ENCODE results near the gene DAB2IP. TPM values are rescaled to one million over a fixed set of nuclear protein-coding genes. Genes with fewer than 3 reads are reported as not detected.
"Not testable (repeated sequence)": the region's sequence is repeated elsewhere in the genome, so short reads cannot be mapped to it uniquely, and the experiment has no call there.

The DAB2IP gene
- 11.9 TPM for total RNA-seq

GRCh38 chr9:121651295-121652020 is at the start of gene DAB2IP:
TSS of gene DAB2IP (plus strand) at chr9:121651634. CDS start at chr9:121651776, 142 bp downstream.
- DNase-seq: peak; percentile 44

DNA sequence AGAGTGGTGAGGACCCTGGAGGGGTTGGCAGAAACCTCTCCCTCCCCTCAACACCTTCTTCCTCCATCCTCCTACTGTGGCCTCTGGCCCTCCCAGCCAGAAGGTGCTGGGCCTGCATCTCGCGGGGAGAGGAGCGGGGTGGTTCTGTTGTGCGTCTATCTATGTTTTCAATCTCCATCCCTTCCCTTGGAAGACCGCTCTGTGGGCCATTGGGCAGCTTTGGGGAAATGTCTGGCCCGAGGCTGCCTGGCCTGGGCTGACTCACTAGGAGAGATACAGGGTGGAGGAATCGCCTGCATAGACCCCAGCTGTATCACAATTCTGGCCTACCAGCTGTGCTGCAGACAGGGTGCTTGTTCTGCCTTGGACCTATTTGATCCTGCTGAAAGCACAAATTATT is 48.4 kb upstream of the DAB2IP start:
- no peak for DNase-seq

- DNase-seq: no peak
Observed at GRCh38 chr9:121604242-121604641, 47.2 kb upstream of the DAB2IP start.

DNA sequence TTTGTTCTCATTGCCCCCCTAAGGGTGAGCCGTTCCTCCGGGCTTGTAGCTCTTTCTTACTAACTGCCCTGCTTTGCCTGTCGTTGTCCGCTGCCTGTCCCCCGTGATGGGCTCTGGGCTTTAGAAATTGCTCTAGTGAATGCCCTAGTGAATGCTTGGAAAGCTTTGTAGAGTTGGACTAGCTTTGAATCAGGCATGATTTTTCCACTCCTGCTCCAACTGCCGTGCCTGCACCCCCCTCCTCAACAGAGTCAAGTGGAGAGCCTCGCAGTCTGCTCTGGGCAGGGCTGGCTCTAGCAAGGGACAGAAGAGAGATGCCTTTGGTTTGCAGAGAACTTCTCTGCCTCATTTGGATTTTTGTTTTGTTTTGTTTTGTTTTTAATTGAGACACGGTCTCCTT is 46.8 kb upstream of the DAB2IP start:
- DNase-seq: no peak

- no peak for DNase-seq
Observed at GRCh38 chr9:121607434-121608167, 43.8 kb upstream of the DAB2IP start.

GRCh38 chr9:121608168-121608853 is 43.1 kb upstream of the DAB2IP start:
- no peak for DNase-seq

DNA sequence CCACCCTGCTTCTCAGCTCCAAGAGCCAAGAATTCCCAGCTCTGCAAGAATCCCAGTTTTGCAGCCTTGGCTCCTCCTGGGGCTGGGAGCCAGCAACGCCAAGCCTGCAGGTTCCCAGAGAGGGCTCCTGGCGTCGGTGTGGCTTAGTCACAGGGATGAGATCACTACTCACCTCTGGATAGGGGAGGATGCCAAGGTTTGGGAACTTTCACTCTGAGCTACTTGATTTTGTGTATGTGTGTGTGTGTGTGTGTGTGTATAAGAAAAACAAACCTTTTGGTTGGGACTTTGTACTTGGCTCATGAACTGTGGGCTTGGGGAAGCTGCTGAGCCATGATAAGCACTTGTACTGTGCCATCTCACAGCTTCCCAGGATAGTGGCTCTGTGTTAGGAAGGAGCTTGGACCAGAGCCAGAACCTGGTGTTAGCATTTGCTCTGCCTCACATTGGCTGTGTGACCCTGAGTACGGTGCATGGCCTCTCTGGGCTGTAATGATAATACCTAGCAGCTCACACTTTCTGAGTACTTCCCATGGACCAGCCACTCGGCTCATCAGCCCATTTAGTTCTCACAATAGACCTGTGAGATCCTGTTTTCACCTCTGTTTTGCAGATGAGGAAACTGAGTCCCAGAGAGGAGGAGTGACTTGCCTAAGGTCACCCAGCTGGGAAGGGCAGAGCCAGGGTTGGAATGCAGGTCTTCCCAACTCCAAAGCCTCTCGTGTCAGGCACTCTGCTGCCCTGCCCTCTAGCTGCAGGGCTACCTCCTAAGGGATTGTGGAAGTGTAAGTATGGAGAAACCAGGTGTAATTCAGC is 41.4 kb upstream of the DAB2IP start:
- DNase-seq: peak; percentile 13

- no peak for DNase-seq
Observed at GRCh38 chr9:121610638-121610953, 40.8 kb upstream of the DAB2IP start.

DNA sequence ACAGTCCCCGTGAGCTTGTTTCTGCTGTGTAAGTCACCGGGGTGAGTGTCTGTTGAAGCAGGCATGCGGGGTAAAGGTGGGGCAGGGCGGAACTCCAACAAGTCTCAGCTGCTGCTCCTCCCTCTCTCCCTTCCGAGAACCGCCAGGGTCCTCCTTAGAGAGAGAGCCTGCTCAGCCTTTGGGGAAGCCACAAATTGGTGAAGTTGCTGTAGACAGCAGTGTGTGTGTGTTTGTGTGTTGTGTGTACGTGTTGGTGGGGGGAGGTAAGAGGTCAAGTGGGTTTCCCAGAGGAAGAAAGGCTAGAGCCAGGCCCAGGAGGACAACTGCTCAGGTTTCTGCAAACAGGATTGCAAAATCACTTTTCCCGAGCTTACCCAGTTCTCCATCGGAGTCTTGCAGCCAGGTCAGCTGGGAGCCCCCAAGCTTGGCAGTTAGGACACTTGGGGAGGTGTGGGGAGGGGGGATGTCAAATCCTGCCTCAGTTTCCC is 38.9 kb upstream of the DAB2IP start:
- no peak for DNase-seq

GRCh38 chr9:121613009-121613752 is 38.3 kb upstream of the DAB2IP start:
- no peak for DNase-seq

- DNase-seq: no peak
Observed at GRCh38 chr9:121616123-121616755, 35.2 kb upstream of the DAB2IP start.

- no peak for DNase-seq
Observed at GRCh38 chr9:121618504-121618903, 32.9 kb upstream of the DAB2IP start.

GRCh38 chr9:121618910-121619309 is 32.5 kb upstream of the DAB2IP start:
- DNase-seq: not testable (repeated sequence)

- DNase-seq: no peak
Observed at GRCh38 chr9:121619545-121620324, 31.7 kb upstream of the DAB2IP start.

DNA sequence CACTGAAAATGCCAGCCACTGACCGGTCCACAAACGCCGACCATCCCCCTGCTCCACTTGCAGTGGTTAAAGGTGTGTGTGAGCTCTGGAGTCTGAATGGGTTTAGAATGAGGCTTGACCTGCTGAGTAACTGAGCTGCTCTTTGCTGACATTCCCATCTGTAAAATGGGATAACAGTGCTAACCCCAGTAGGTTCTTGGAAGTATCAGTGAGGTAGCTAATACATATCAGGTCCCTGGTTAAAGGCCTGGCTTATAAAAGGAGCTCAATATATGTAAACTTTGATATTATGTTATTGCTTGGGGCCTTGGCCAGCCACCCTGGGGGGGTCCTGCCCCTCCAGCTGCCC is 31.1 kb upstream of the DAB2IP start:
- DNase-seq: no peak

DNA sequence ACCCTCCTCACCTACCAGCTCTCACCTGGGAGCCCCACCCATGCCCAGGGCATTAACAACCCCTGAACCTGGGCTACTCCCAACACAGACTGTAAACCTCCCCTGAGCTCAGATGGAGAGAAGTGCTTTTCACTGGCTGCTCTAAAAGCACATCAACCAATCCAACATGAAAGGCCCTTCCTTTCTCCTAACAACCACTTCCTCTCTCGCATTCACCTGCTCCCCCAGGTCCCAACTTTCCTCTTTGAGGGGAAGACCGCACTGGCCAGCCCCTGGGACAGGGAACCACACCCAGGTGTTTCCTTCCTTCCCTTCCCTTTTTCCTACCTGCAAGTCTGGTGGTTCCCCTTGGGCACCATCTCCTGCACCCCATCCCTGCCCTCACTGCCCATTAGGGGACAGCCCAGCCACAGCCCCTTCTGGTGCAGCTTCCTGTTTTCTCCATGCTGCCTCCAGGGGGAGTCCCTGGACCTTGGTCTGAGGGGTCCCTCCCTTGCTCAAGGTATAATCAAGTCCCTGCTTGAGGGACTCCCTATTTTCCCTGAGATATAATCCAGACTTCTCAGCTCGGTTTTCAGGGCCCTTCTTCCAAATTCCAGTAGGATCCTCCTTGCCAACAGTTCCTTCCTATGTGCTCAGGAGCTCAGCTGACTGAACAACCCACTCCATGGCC is 30.5 kb upstream of the DAB2IP start:
- DNase-seq: no peak

- DNase-seq: no peak
Observed at GRCh38 chr9:121622387-121623203, 28.8 kb upstream of the DAB2IP start.

DNA sequence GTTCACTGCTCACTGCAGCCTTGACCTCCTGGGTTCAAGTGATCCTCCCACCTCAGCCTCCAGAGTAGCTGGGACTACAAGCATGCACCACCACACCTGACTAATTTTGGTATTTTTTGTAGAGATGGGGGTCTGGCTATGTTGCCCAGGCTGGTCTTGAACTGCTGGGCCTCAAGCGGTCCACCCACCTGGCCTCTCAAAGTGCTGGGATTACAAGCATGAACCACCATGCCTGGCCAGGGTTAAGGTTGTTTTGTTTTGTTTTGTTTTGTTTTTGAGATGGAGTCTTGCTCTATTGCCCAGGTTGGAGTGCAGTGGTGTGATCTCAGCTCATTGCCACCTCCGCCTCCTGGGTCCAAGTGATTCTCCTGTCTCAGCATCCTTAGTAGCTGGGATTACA is 28.0 kb upstream of the DAB2IP start:
- DNase-seq: not testable (repeated sequence)

- DNase-seq: no peak
Observed at GRCh38 chr9:121625590-121625989, 25.8 kb upstream of the DAB2IP start.

All from occipital lobe (tissue), 2 donors.